Measurements from ENCODE around the gene NECAB3.

GRCh38 chr20:33704197-33704924 lies 30.1 kb upstream of the NECAB3 start:
- TF ChIP-seq CTCF (IDR thresholded peaks at IDR 0.05) = no peak
- TF ChIP-seq EZH2 (IDR thresholded peaks at IDR 0.05; ENCODE audit: borderline replicate concordance, insufficient read depth, low read depth, low read length, poor library complexity, severe bottlenecking) = no peak

Data from B cell (primary cell).